ENCODE data around the gene PHLPP1.

PHLPP1 gene

GRCh38 chr18:62942578-62942977, 227.2 kb downstream of the PHLPP1 start:
- no peak for DNase-seq (ENCODE audit: low read depth)

- peak; percentile 18 for DNase-seq (ENCODE audit: low read depth)
Measured at GRCh38 chr18:62944454-62944853, 229.1 kb downstream of the PHLPP1 start.

- DNase-seq (ENCODE audit: low read depth), result no peak
Measured at GRCh38 chr18:62948788-62949187, 233.4 kb downstream of the PHLPP1 start.

GRCh38 chr18:62950246-62950645, 234.9 kb downstream of the PHLPP1 start:
- DNase-seq (ENCODE audit: low read depth), result no peak

- no peak for DNase-seq (ENCODE audit: low read depth)
Measured at GRCh38 chr18:62952807-62953206, 237.5 kb downstream of the PHLPP1 start.

GRCh38 chr18:62953663-62954062, 238.3 kb downstream of the PHLPP1 start:
- no peak for DNase-seq (ENCODE audit: low read depth)

DNA sequence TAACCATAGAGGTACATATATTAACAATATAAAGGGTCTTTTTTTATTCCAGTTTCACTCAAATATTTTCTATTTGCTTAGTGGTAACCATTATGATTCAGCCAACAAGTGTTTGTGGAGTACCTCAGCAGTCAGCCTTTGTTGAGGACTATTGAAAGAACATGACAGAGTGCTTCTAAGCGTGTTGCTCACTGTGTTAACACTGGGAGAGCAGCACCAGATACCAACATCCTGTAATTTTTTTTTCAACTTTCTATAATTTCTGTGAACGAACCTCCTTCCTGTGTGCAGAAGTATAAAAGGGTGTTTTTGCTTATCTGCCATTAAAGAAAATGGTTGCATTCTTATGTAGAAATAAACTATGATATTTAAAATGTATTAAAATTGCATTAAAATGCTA, 239.0 kb downstream of the PHLPP1 start:
- no peak for DNase-seq (ENCODE audit: low read depth)

GRCh38 chr18:62957885-62958472, 242.6 kb downstream of the PHLPP1 start:
- peak; percentile 59 for DNase-seq (ENCODE audit: low read depth)

- DNase-seq (ENCODE audit: low read depth), result peak; percentile 73
Measured at GRCh38 chr18:62959481-62959880, 244.1 kb downstream of the PHLPP1 start.

- no peak for DNase-seq (ENCODE audit: low read depth)
Measured at GRCh38 chr18:62963507-62963906, 248.2 kb downstream of the PHLPP1 start.

GRCh38 chr18:62964432-62964831, 249.1 kb downstream of the PHLPP1 start:
- no peak for DNase-seq (ENCODE audit: low read depth)

DNA sequence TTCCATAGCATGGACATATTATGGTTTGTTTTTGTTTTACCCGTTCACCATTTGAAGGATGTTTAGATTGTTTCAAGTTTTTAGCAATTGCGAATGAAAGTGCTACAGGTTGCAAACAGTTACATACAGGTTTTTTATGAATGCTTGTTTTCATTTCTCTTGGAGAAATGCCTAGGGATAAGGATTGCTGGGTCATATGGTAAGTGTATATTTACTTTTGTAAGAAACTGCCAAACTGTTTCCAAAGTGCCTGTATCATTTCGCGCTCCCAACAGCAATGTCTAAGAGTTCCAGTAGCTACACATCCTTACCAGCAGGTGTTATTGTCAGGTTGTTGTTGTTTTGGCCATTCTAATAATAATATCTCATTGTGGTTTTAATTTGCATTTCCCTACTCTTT, 251.7 kb downstream of the PHLPP1 start:
- no peak for DNase-seq (ENCODE audit: low read depth)

DNA sequence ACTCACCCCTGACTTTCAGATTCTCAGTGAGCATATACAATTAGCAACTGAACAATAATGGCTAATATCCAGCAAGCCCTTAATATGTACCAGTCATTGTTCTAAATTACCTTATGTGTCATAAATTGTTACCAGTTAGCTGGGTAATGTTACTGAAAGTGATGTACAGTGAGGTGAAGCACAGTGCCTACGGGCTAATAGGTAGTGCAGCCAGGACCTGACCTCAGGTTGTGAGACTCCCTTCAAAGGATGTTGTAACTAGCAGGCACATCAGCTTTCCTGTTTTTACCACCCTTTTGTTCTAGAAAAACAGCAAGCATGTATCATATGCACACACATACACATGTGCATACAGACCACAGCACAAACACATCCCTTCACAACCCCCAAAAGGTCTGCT, 258.3 kb downstream of the PHLPP1 start:
- DNase-seq (ENCODE audit: low read depth), result no peak

DNA sequence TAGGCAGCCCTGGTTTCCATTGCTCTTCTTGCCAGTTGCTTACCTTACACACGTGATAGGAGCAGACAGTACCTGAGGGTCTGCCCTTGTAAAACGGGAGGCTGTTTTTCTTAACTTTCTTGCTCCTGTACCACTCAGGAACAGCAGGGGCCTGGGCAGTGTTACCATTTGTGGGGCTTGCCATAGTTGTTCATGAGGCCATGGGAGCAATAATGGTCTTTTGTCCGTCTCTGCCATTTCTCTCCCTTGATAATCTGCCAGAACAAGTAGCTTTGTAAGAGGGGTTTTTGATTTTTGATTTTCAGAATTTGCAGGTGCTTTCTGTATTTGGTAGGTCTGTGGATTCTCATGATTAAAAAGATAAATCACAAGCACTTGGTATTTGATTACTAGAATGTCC, 259.0 kb downstream of the PHLPP1 start:
- DNase-seq (ENCODE audit: low read depth), result no peak

DNA sequence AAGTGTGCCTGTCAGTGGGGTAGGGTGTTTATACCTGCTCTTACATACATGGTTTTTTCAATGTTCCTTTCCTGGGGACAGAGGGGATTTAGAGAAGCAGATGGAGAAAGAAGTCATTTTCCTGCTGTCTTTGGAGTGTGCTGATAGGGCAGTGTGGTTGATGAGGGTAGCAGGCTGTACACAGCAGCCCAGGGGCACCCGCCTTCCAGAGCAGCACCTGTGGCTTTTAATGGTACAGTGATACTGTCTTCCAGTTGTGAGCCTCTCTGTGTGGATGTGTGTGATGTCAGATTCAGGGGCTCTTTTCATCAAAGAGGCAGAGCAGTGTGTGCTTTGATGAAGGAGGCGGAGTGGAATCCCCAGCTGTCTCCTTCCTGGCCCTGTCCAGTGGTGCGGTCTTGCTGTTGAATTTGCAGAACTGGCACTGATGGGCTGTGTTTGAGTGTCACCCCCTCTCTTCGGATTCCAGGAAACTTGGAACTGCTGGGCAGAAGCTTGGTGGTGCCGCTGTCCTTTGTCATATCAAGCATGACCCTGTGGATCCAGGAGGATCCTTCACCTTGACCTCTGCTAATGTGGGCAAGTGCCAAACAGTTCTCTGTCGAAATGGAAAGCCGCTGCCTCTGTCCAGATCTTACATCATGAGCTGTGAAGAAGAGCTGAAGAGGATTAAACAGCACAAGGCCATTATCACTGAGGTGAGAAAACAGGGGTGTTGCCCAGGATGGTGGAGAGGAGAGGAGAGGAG, 259.8 kb downstream of the PHLPP1 start:
- DNase-seq (ENCODE audit: low read depth), result no peak

GRCh38 chr18:62975785-62976184, 260.4 kb downstream of the PHLPP1 start:
- DNase-seq (ENCODE audit: low read depth), result no peak

DNA sequence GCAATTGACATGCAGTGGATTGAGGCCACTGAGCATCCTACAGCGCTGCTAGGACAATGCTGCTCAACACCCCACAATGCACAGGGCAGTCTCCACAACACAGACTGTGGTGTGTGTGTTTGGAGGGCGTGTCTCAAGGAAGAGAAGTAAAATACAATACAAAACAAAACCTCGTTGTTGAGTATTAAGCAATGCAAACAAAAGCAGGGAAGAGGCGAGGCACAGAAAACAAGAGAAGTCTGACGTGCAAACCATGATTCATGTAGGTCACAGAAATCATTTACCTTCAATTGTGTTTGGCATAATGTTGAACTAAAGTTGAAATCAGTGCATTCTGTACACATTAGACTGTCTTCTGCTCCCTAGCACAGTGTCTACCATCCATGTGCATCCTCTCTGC, 260.9 kb downstream of the PHLPP1 start:
- DNase-seq (ENCODE audit: low read depth), result no peak

GRCh38 chr18:62977512-62977911, 262.2 kb downstream of the PHLPP1 start:
- DNase-seq (ENCODE audit: low read depth), result peak; percentile 20

GRCh38 chr18:62978251-62979049, 263.1 kb downstream of the PHLPP1 start:
- DNase-seq (ENCODE audit: low read depth), result no peak

GRCh38 chr18:62979176-62979575, 263.8 kb downstream of the PHLPP1 start:
- DNase-seq (ENCODE audit: low read depth), result peak; percentile 85

DNA sequence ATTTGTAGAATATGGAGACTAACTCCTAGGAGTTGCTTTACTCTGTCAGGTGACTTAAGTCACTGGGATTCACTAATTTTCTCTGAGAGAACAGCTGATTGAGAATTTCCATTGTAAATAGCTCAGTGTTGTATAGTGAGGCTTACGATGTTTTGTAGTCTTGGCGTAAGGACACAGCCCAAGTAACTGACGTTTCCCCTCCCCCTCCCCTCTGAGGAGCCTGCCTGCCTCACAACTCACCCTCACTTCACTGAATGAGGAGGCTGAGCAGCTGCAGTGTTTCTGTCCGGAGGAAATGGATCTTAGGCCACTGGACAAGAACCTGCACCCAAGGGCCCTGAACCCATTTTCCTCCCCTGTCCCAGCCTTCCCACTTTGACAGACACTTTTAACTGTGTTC, 264.6 kb downstream of the PHLPP1 start:
- no peak for DNase-seq (ENCODE audit: low read depth)

GRCh38 chr18:62981566-62981965, 266.2 kb downstream of the PHLPP1 start:
- no peak for DNase-seq (ENCODE audit: low read depth)

- DNase-seq (ENCODE audit: low read depth), result peak; percentile 67
Measured at GRCh38 chr18:62982600-62983251, 267.4 kb downstream of the PHLPP1 start.

All from ELR (cell line).